NCI-H226 (cell line): ENCODE results near the gene NR2F2.
"Not testable (repeated sequence)": the region's sequence is repeated elsewhere in the genome, so short reads cannot be mapped to it uniquely, and the experiment has no call there.

Source experiments
- DNase-seq: peaks from one replicate; pipeline ENCODE4 v3.0.0-alpha.2; 2015

Gene NR2F2

GRCh38 chr15:96369825-96370621 is 39.5 kb downstream of the NR2F2 start:
- no peak for DNase-seq

- DNase-seq = no peak
Measured at GRCh38 chr15:96372554-96372953, 42.1 kb downstream of the NR2F2 start.

- no peak for DNase-seq
Measured at GRCh38 chr15:96374499-96374898, 44.0 kb downstream of the NR2F2 start.

- DNase-seq = not testable (repeated sequence)
Measured at GRCh38 chr15:96379592-96379991, 49.1 kb downstream of the NR2F2 start.

- DNase-seq = no peak
Measured at GRCh38 chr15:96381463-96381862, 51.0 kb downstream of the NR2F2 start.

GRCh38 chr15:96385195-96385594 is 54.7 kb downstream of the NR2F2 start:
- no peak for DNase-seq

- no peak for DNase-seq
Measured at GRCh38 chr15:96388673-96389072, 58.2 kb downstream of the NR2F2 start.
